MM.1S (cell line): ENCODE results near the gene DNAJB11.
"Not testable (repeated sequence)": the region's sequence is repeated elsewhere in the genome, so short reads cannot be mapped to it uniquely, and the experiment has no call there.

Experiments used
- DNase-seq: peaks from one replicate; pipeline ENCODE4 v3.0.0-alpha.2; 2015
- H2AFZ ChIP-seq: fragments of 300-600 bp; sonication (generic); 2 replicates; pipeline ENCODE4 v1.6.0; 2016; ENCODE audit warnings: antibody characterized with exemption, low read length
- H3F3A ChIP-seq: fragments of 300-600 bp; sonication (generic); 2 replicates; pipeline ENCODE4 v1.6.1; 2016; ENCODE audit warnings: mild to moderate bottlenecking, antibody characterized with exemption, low read length, moderate library complexity, mixed read lengths; ENCODE audit not compliant: insufficient read depth
- H3K27ac ChIP-seq: fragments of 300-600 bp; sonication (generic); 2 replicates; pipeline ENCODE4 v1.5.1; 2016; ENCODE audit warnings: mild to moderate bottlenecking, low read length
- H3K27me3 ChIP-seq: fragments of 300-600 bp; sonication (generic); replicated peaks from 2 replicates; pipeline ENCODE4 v1.6.0; 2016; ENCODE audit warnings: low read length; ENCODE audit not compliant: insufficient read depth
- H3K36me3 ChIP-seq: fragments of 300-600 bp; sonication (generic); replicated peaks from 2 replicates; pipeline ENCODE4 v1.6.1; 2016; ENCODE audit warnings: mild to moderate bottlenecking, low read length, mixed read lengths; ENCODE audit not compliant: insufficient read depth
- H3K4me1 ChIP-seq: fragments of 300-600 bp; sonication (generic); 2 replicates; pipeline ENCODE4 v1.6.1; 2016; ENCODE audit warnings: low read length, mixed read lengths
- H3K4me2 ChIP-seq: fragments of 300-600 bp; sonication (generic); 2 replicates; pipeline ENCODE4 v1.6.0; 2016; ENCODE audit warnings: low read depth, low read length
- H3K4me3 ChIP-seq: fragments of 300-600 bp; sonication (generic); 2 replicates; pipeline ENCODE4 v1.5.1; 2016; ENCODE audit warnings: low read length, mixed read lengths
- H3K79me2 ChIP-seq: fragments of 300-600 bp; sonication (generic); 2 replicates; pipeline ENCODE4 v1.6.1; 2016; ENCODE audit warnings: mixed run types, low read length, mixed read lengths
- H3K9ac ChIP-seq: fragments of 300-600 bp; sonication (generic); 2 replicates; pipeline ENCODE4 v1.6.1; 2016; ENCODE audit warnings: low read length, mixed read lengths
- H3K9me2 ChIP-seq: fragments of 300-600 bp; sonication (generic); replicated peaks from 2 replicates; pipeline ENCODE4 v1.6.1; 2016; ENCODE audit warnings: mild to moderate bottlenecking, low read length, mixed read lengths; ENCODE audit not compliant: insufficient read depth
- H3K9me3 ChIP-seq: fragments of 300-600 bp; sonication (generic); replicated peaks from 2 replicates; pipeline ENCODE4 v1.6.1; 2016; ENCODE audit warnings: mild to moderate bottlenecking, low read length, mixed read lengths; ENCODE audit not compliant: insufficient read depth
- H4K20me1 ChIP-seq: fragments of 300-600 bp; sonication (generic); 2 replicates; pipeline ENCODE4 v1.6.1; 2016; ENCODE audit warnings: mild to moderate bottlenecking, low read length, moderate library complexity, mixed read lengths; ENCODE audit not compliant: insufficient read depth
- EZH2 ChIP-seq: fragments of 300-600 bp; sonication (generic); optimal IDR thresholded peaks from 2 replicates; pipeline ENCODE3; 2017; ENCODE audit warnings: low read depth, mild to moderate bottlenecking, antibody characterized with exemption, low read length, mixed read lengths
- EZH2phosphoT487 ChIP-seq: fragments of 300-600 bp; sonication (generic); IDR thresholded peaks from 2 replicates; pipeline ENCODE4 v1.6.1; 2018; ENCODE audit warnings: antibody characterized with exemption, low read length
- TF ChIP-seq, protein P1 (sequence below): fragments of 300-600 bp; sonication (generic); IDR thresholded peaks from 2 replicates; pipeline ENCODE4 v1.5.1; 2016; ENCODE audit warnings: antibody characterized with exemption, low read length, mixed read lengths

The DNAJB11 gene

DNA sequence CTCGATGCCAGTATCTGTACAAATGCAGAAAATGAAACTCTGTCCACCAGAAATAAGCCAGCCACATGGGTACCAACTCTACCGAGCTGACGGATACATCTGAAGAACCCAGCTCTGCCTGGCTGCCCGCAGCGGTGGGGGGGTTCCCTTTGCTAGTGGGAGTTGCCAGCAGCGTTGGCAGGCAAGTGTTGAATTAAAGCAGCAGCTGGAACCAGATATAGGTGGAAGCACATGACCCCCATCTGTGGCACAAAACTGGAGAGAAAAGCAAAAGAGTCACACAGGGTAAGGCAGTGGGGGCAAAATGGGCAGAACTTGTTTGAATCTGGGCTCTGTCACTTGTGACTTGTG, 44.3 kb upstream of the DNAJB11 start:
- H3K4me3 ChIP-seq: no peak overlapping the region
- H3K27me3 ChIP-seq: no peaks in the 10 kb centered on the region
- TF ChIP-seq, protein P1, sequence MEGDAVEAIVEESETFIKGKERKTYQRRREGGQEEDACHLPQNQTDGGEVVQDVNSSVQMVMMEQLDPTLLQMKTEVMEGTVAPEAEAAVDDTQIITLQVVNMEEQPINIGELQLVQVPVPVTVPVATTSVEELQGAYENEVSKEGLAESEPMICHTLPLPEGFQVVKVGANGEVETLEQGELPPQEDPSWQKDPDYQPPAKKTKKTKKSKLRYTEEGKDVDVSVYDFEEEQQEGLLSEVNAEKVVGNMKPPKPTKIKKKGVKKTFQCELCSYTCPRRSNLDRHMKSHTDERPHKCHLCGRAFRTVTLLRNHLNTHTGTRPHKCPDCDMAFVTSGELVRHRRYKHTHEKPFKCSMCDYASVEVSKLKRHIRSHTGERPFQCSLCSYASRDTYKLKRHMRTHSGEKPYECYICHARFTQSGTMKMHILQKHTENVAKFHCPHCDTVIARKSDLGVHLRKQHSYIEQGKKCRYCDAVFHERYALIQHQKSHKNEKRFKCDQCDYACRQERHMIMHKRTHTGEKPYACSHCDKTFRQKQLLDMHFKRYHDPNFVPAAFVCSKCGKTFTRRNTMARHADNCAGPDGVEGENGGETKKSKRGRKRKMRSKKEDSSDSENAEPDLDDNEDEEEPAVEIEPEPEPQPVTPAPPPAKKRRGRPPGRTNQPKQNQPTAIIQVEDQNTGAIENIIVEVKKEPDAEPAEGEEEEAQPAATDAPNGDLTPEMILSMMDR: no peak
- TF ChIP-seq EZH2phosphoT487 (no peak), EZH2 (no peak)
- no peak overlapping the region for H3K9ac ChIP-seq
- H3F3A ChIP-seq: no peaks in the 10 kb centered on the region
- H3K36me3 ChIP-seq: no peaks in the 10 kb centered on the region
- no peak overlapping the region for H2AFZ ChIP-seq
- no peak overlapping the region for H3K4me2 ChIP-seq
- no peaks in the 10 kb centered on the region for H3K4me1 ChIP-seq
- no peaks in the 10 kb centered on the region for H3K9me2 ChIP-seq
- H3K79me2 ChIP-seq: no peaks in the 10 kb centered on the region
- no peaks in the 10 kb centered on the region for H3K9me3 ChIP-seq
- H4K20me1 ChIP-seq: no peaks in the 10 kb centered on the region
- no peak overlapping the region for H3K27ac ChIP-seq
- DNase-seq: no peak

DNA sequence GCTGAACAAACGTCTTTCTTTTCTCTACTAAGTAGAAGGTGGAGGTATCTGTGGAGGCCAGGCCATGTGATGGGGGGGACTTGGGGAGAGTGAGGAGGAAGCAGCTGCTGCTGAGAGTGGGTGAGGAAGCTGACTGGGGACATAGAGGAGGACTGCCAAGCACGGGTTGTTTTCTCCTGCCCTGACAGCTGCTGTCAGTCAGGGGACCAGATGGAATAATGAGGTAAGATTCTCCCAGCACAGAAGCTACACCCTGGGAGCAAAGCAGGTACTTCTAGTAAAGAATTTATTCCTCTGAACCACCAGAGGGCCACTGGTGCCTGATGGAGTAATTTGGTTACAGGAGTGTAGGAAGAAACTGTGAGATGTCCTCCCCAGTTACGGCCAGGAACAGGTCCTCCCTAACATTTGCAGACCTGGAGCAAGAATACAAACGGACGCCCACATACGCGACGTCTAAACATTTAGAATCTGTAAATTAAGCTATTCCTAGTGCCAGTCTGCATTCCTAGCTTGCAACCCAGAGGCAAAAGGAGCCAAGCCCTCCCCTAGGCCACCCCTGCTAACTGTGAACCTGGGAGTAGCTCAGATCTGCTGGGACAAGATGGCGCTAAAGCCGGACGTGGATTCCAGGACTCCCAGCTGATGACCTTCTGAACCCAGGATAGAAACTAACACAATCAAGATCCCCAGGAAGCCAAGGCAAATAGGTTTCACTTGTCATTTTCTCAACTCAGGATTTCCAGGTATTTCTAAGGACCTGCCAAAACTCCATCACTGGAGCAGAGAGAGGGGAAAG, 41.1 kb upstream of the DNAJB11 start:
- no peak for DNase-seq
- Histone ChIP-seq H2AFZ (no peak overlapping the region), H3K9ac (no peak overlapping the region), H3K4me3 (no peak overlapping the region), H3F3A (no peaks in the 10 kb centered on the region), H4K20me1 (no peaks in the 10 kb centered on the region), H3K4me2 (no peak overlapping the region), H3K27ac (no peak overlapping the region), H3K4me1 (no peaks in the 10 kb centered on the region), H3K27me3 (no peaks in the 10 kb centered on the region), H3K79me2 (no peaks in the 10 kb centered on the region), H3K9me3 (no peaks in the 10 kb centered on the region), H3K36me3 (no peaks in the 10 kb centered on the region), H3K9me2 (no peaks in the 10 kb centered on the region)
- no peak for TF ChIP-seq EZH2phosphoT487
- TF ChIP-seq, protein P1: peak; percentile 14; the same call in 1 of the 2 replicates

DNA sequence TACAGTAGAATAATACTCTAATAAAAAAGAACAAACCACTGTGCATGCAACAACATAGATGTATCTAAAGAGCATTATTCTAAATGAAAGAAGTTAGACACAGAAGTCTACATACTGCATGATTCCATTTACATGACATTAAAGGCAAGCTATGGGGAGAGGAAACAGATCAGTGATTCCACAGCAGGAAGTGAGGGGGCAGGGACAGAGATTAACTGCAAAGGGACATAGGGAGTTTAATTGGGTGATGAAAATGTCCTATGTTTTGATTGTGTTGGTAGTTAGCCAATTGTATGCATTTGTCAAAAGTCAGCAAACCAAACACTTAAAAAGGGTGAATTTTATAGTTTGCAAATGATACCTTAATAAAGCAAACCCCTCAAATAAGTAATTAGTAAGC, 40.1 kb upstream of the DNAJB11 start:
- no peaks in the 10 kb centered on the region for H3K36me3 ChIP-seq
- H4K20me1 ChIP-seq: no peaks in the 10 kb centered on the region
- no peak for DNase-seq
- no peaks in the 10 kb centered on the region for H3K9me3 ChIP-seq
- no peak overlapping the region for H3K9ac ChIP-seq
- no peaks in the 10 kb centered on the region for H3K79me2 ChIP-seq
- H3K4me3 ChIP-seq: no peak overlapping the region
- H3K4me2 ChIP-seq: no peak overlapping the region
- no peaks in the 10 kb centered on the region for H3K4me1 ChIP-seq
- no peak overlapping the region for H2AFZ ChIP-seq
- no peaks in the 10 kb centered on the region for H3K9me2 ChIP-seq
- H3K27me3 ChIP-seq: no peaks in the 10 kb centered on the region
- H3F3A ChIP-seq: no peaks in the 10 kb centered on the region
- no peak overlapping the region for H3K27ac ChIP-seq
- TF ChIP-seq EZH2 (no peak), EZH2phosphoT487 (no peak)
- TF ChIP-seq, protein P1: no peak

GRCh38 chr3:186531694-186532093, 38.8 kb upstream of the DNAJB11 start:
- H3K4me2 ChIP-seq, H3K36me3 ChIP-seq: not testable (repeated sequence)

More at GRCh38 chr3:186531694-186532093, 38.8 kb upstream of the DNAJB11 start:
- not testable (repeated sequence) for H3K9me3 ChIP-seq, H2AFZ ChIP-seq, H4K20me1 ChIP-seq, H3K9ac ChIP-seq, H3K4me3 ChIP-seq, H3K4me1 ChIP-seq, H3F3A ChIP-seq, H3K27ac ChIP-seq, DNase-seq, H3K79me2 ChIP-seq, H3K27me3 ChIP-seq, H3K9me2 ChIP-seq
